Activated gamma-delta T cell treated with anti-CD3 and anti-CD28 coated beads, Interleukin-2, amount 50 U/mL, for 16 hours (primary cell): Measurements from ENCODE around the gene NELL1.

Experiments
- DNase-seq: peaks from one replicate; pipeline ENCODE4 v3.0.0-alpha.2; 2020; ENCODE audit warnings: low read depth

NELL1 gene

GRCh38 chr11:21564833-21565682 lies 895.7 kb downstream of the NELL1 start:
- no peak for DNase-seq

- DNase-seq, result no peak
These were observed 897.2 kb downstream of the NELL1 start for GRCh38 chr11:21566521-21567117.

DNA sequence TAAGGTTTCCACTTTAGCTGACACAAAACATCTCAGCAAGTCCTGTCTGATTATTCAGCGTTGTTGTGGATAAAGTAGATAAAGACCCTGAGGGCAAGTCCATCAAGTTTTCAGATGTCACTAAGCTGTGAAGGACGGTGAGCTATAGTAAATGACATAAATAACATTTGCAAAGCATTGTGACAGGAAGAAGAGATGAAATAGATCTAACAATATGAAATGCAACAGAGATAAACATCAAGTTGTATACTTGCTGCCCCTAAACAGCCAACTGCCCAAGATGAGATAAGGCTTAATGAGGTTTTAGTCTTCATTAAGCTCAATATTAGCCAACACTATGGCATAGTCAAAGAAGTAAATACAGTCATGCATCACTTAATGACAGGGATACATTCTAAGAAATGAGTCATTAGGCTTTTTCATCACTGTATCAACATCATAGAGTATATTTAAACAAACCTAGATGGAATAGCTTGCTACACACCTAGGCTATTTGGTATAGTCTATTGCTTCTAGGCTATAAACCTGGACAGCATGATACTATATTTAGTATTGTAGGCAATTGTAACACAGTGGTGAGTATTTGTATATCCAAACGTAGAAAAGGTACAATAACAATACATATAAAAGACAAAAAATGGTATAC lies 898.4 kb downstream of the NELL1 start:
- no peak for DNase-seq

DNA sequence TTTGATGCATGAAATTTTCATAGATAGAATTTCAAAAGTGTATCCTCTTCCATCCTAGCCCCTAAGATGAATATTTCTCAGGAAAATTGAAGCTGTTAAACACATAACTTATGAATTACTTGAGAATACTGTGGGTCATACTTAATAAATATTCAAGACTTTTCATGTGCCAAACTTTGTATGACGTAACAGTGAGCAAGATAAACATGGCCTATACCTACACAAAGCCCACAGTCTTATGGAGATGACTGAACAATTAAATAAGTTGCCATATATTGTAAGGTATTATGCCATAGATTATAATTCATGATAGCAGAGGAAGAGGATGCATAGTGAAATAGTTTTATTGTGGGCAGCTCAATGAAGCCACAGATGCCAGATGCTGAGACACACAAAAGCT lies 902.8 kb downstream of the NELL1 start:
- no peak for DNase-seq

- DNase-seq, result no peak
These were observed 913.4 kb downstream of the NELL1 start for GRCh38 chr11:21582791-21583190.

DNA sequence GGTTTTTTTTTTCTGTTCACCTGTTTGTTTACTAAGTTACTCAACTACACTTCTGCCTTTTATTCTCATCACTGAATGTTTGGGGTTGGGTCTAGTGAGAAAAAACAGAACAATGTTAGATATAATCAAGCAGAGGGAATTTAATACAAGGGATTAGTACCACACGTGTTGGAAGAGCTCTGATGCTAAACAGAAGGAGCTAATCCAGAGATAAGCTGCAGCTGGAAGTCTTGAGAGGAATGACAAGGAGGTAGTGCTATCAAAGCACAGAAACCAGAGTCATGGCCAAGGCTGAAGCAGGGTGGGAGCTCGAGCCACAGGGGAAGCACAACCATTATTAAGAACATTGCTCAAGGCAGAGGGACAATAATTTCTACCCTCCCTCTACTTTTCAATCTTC lies 919.4 kb downstream of the NELL1 start:
- no peak for DNase-seq

- DNase-seq, result no peak
These were observed 933.3 kb downstream of the NELL1 start for GRCh38 chr11:21602699-21603098.

- no peak for DNase-seq
These were observed 934.5 kb downstream of the NELL1 start for GRCh38 chr11:21603886-21604285.

- no peak for DNase-seq
These were observed 935.2 kb downstream of the NELL1 start for GRCh38 chr11:21604564-21604963.

DNA sequence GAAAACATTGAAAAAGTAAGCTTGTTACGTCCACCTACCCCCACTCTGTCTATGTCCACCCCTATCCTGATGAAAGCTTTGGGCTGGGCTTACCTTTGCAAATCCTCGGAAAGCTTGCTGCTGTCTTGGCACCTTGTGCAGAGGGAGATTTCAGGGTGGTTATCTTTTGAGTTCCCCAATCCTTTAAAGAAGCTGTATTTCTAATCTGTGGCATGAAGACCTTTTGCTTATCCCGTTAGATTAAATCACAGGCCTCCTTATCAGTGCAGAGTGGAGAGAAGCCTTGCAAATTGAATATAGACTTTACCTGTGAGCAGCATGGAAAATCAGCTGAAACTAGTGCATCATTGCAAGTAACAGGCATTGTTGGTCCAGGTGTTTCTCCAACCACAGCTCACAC lies 942.9 kb downstream of the NELL1 start:
- no peak for DNase-seq

- DNase-seq, result no peak
These were observed 945.6 kb downstream of the NELL1 start for GRCh38 chr11:21614961-21615360.

DNA sequence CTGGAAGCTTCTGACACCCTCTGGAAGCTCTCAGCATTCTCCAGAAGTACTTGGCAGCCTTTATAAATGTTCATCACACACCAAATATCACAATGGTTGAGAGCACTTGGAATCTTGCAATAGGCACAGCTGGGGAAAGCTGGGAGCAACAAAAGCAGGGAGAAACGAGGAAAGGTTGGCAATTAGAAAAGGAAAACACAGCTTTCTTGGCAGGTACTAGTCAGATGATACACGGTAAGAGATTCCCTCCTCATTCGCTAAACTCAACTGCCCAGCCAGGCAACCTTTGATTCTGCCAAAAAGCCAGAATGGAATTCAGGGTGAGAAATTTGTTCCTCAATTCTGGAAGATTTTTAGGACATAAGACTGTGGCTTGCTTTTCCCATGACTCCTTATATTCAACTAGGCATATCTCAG lies 946.6 kb downstream of the NELL1 start:
- DNase-seq, result no peak

GRCh38 chr11:21622566-21622965 lies 953.2 kb downstream of the NELL1 start:
- DNase-seq, result no peak

GRCh38 chr11:21622995-21623394 lies 953.6 kb downstream of the NELL1 start:
- no peak for DNase-seq
